ENCODE results near the gene GFRA1. TPM values are rescaled to one million over a fixed set of nuclear protein-coding genes. Genes with fewer than 3 reads are reported as not detected.

Gene GFRA1
- total and polyA plus RNA-seq, 2 experiments from 2014 or later = 1.7 to 5.0 TPM

GRCh38 chr10:116115797-116116196 lies 157.2 kb downstream of the GFRA1 start:
- H3K36me3 ChIP-seq = no peaks in the 10 kb centered on the region
- no peak for TF ChIP-seq CTCF (IDR thresholded peaks at IDR 0.05; ENCODE audit: low read depth, low read length)
- H3K27me3 ChIP-seq = no peaks in the 10 kb centered on the region
- H3K27ac ChIP-seq = no peak overlapping the region
- H3K4me1 ChIP-seq (ENCODE audit: low read depth) = peaks cover 6% of the 10 kb centered on the region
- DNase-seq (ENCODE audit: low read depth in 1 of 2, low spot score in 1 of 2) = no peak
- no peaks in the 10 kb centered on the region for H3K9me3 ChIP-seq (ENCODE audit: low read depth)
- H3K4me3 ChIP-seq = no peak overlapping the region

- no peak for DNase-seq (ENCODE audit: low read depth in 1 of 2, low spot score in 1 of 2)
- H3K4me3 ChIP-seq = no peak overlapping the region
- no peak overlapping the region for H3K27ac ChIP-seq
- no peaks in the 10 kb centered on the region for H3K36me3 ChIP-seq
- H3K9me3 ChIP-seq (ENCODE audit: low read depth) = no peaks in the 10 kb centered on the region
- no peaks in the 10 kb centered on the region for H3K27me3 ChIP-seq
- peaks cover 6% of the 10 kb centered on the region for H3K4me1 ChIP-seq (ENCODE audit: low read depth)
- no peak for TF ChIP-seq CTCF (IDR thresholded peaks at IDR 0.05; ENCODE audit: low read depth, low read length)
Measured at GRCh38 chr10:116115036-116115641, 157.9 kb downstream of the GFRA1 start.

- Histone ChIP-seq H3K4me3 (no peak overlapping the region), H3K4me1 (ENCODE audit: low read depth) (peaks cover 3% of the 10 kb centered on the region), H3K9me3 (ENCODE audit: low read depth) (no peaks in the 10 kb centered on the region), H3K36me3 (no peaks in the 10 kb centered on the region), H3K27ac (no peak overlapping the region), H3K27me3 (no peaks in the 10 kb centered on the region)
- no peak for TF ChIP-seq CTCF (IDR thresholded peaks at IDR 0.05; ENCODE audit: low read depth, low read length)
- DNase-seq (ENCODE audit: low read depth in 1 of 2, low spot score in 1 of 2) = no peak
Measured at GRCh38 chr10:116113721-116114501, 159.1 kb downstream of the GFRA1 start.

GRCh38 chr10:116112232-116113231 lies 160.5 kb downstream of the GFRA1 start:
- Histone ChIP-seq H3K4me1 (ENCODE audit: low read depth) (no peaks in the 10 kb centered on the region), H3K27me3 (no peaks in the 10 kb centered on the region), H3K4me3 (no peak overlapping the region), H3K27ac (no peak overlapping the region), H3K36me3 (no peaks in the 10 kb centered on the region), H3K9me3 (ENCODE audit: low read depth) (no peaks in the 10 kb centered on the region)
- no peak for DNase-seq (ENCODE audit: low read depth in 1 of 2, low spot score in 1 of 2)
- no peak for TF ChIP-seq CTCF (IDR thresholded peaks at IDR 0.05; ENCODE audit: low read depth, low read length)

GRCh38 chr10:116111483-116112095 lies 161.4 kb downstream of the GFRA1 start:
- no peaks in the 10 kb centered on the region for H3K36me3 ChIP-seq
- no peak for DNase-seq (ENCODE audit: low read depth in 1 of 2, low spot score in 1 of 2)
- H3K4me1 ChIP-seq (ENCODE audit: low read depth) = no peaks in the 10 kb centered on the region
- H3K4me3 ChIP-seq = no peak overlapping the region
- H3K27me3 ChIP-seq = no peaks in the 10 kb centered on the region
- no peaks in the 10 kb centered on the region for H3K9me3 ChIP-seq (ENCODE audit: low read depth)
- H3K27ac ChIP-seq = no peak overlapping the region
- TF ChIP-seq CTCF (IDR thresholded peaks at IDR 0.05; ENCODE audit: low read depth, low read length) = no peak

All from cardiac muscle cell (in vitro differentiated cells and primary cell).